Upper lobe of right lung (tissue), 1 donor: ENCODE data around the gene SRGAP1. TPM values are rescaled to one million over a fixed set of nuclear protein-coding genes. Genes with fewer than 3 reads are reported as not detected.

Experiments
- ATAC-seq: fragments of 200-7000 bp; cut with Tn5 transposase; one replicate; pipeline ENCODE4 v1.9.1; 2020; ENCODE audit warnings: mild to moderate bottlenecking, moderate library complexity
- DNase-seq: peaks from one replicate; pipeline ENCODE4 v3.0.0-alpha.2; 2020
- H3K27ac ChIP-seq: fragments of 200-600 bp; one replicate; pipeline ENCODE4 v1.8.0; 2022
- H3K27me3 ChIP-seq: fragments of 200-600 bp; one replicate; pipeline ENCODE4 v1.8.0; 2022; ENCODE audit warnings: mild to moderate bottlenecking
- H3K36me3 ChIP-seq: fragments of 200-600 bp; one replicate; pipeline ENCODE4 v1.8.0; 2022
- H3K4me1 ChIP-seq: fragments of 200-600 bp; one replicate; pipeline ENCODE4 v1.8.0; 2022
- H3K4me3 ChIP-seq: fragments of 200-600 bp; one replicate; pipeline ENCODE4 v1.8.0; 2022; ENCODE audit warnings: mild to moderate bottlenecking
- H3K9me3 ChIP-seq: fragments of 200-600 bp; one replicate; pipeline ENCODE4 v1.8.0; 2022
- CTCF ChIP-seq: fragments of 200-600 bp; IDR thresholded peaks from one replicate; pipeline ENCODE4 v1.8.0; 2022; ENCODE audit warnings: antibody characterized with exemption
- intact Hi-C: fragments of 100-400 bp; cut with DNase I; formaldehyde crosslinking; loops from one replicate; pipeline ENCODE4 v1.11.0; 2022
- total RNA-seq: library from RNA; stranded (reverse); fragmentation: NEBNext Ultra II Directional; extraction: Animal tissue kit (Norgen Biotek cat#: 25700); gene quantifications from one replicate; pipeline ENCODE4 v1.2.1, GENCODE V29; 2021
- donor health status: DM: no; HTN: yes; CAD: no; lungs with severe emphysema.

The SRGAP1 gene
- total RNA-seq, 1 donor from 2014 or later, result 11.4 TPM

GRCh38 chr12:63900922-63901793 lies 56.7 kb downstream of the SRGAP1 start:
- no peak for TF ChIP-seq CTCF
- intact Hi-C loops, result no loop called here
- Histone ChIP-seq H3K9me3 (no peaks in the 10 kb centered on the region), H3K4me1 (no peaks in the 10 kb centered on the region), H3K4me3 (no peak overlapping the region), H3K27me3 (no peaks in the 10 kb centered on the region), H3K36me3 (no peaks in the 10 kb centered on the region), H3K27ac (no peak overlapping the region)
- ATAC-seq, result no peak
- DNase-seq, result no peak

- H3K27ac ChIP-seq, result no peak overlapping the region
- no peak for ATAC-seq
- no peaks in the 10 kb centered on the region for H3K9me3 ChIP-seq
- no peak for DNase-seq
- H3K4me3 ChIP-seq, result no peak overlapping the region
- no peak for TF ChIP-seq CTCF
- no peaks in the 10 kb centered on the region for H3K4me1 ChIP-seq
- H3K27me3 ChIP-seq, result no peaks in the 10 kb centered on the region
- H3K36me3 ChIP-seq, result no peaks in the 10 kb centered on the region
- intact Hi-C loops, result no loop called here
Measured at GRCh38 chr12:63904653-63905052, 60.2 kb downstream of the SRGAP1 start.

- Histone ChIP-seq H3K4me1 (no peaks in the 10 kb centered on the region), H3K27me3 (no peaks in the 10 kb centered on the region), H3K36me3 (no peaks in the 10 kb centered on the region), H3K27ac (no peak overlapping the region), H3K4me3 (no peak overlapping the region), H3K9me3 (no peaks in the 10 kb centered on the region)
- no peak for TF ChIP-seq CTCF
- DNase-seq (no peak), ATAC-seq (no peak)
- intact Hi-C loops, result no loop called here
Measured at GRCh38 chr12:63905544-63905943, 61.0 kb downstream of the SRGAP1 start.

GRCh38 chr12:63906876-63907275 lies 62.4 kb downstream of the SRGAP1 start:
- intact Hi-C loops, result no loop called here

GRCh38 chr12:63907561-63907960 lies 63.1 kb downstream of the SRGAP1 start:
- H3K4me1 ChIP-seq, result peaks cover under 1% of the 10 kb centered on the region
- no peak for ATAC-seq
- TF ChIP-seq CTCF, result no peak
- no peak for DNase-seq
- H3K9me3 ChIP-seq, result no peaks in the 10 kb centered on the region
- H3K36me3 ChIP-seq, result no peaks in the 10 kb centered on the region
- intact Hi-C loops, result no loop called here
- H3K27ac ChIP-seq, result no peak overlapping the region
- H3K4me3 ChIP-seq, result no peak overlapping the region
- H3K27me3 ChIP-seq, result no peaks in the 10 kb centered on the region

More at GRCh38 chr12:63906876-63907275, 62.4 kb downstream of the SRGAP1 start:
- DNase-seq (no peak), ATAC-seq (no peak)
- Histone ChIP-seq H3K4me1 (no peaks in the 10 kb centered on the region), H3K4me3 (no peak overlapping the region), H3K27me3 (no peaks in the 10 kb centered on the region), H3K27ac (no peak overlapping the region), H3K36me3 (no peaks in the 10 kb centered on the region), H3K9me3 (no peaks in the 10 kb centered on the region)
- no peak for TF ChIP-seq CTCF
